Caco-2 (cell line): ENCODE measurements around the gene GRIK4. TPM values are rescaled to one million over a fixed set of nuclear protein-coding genes. Genes with fewer than 3 reads are reported as not detected.

Experiments
- BruUV-seq: library from RNA; stranded (reverse); fragments of 400-500 nt; replicated peaks from 2 replicates; lab custom pipeline; 2021; lab: Mats Ljungman, UMichigan
- CTCF ChIA-PET: fragments of 300-600 bp; sonication (Branson Sonifier 250); formaldehyde crosslinking; loops from one replicate; lab custom pipeline; 2022; ENCODE audit warnings: antibody characterized with exemption; lab: Charles Lee
- POLR2A ChIA-PET: fragments of 300-600 bp; sonication (Branson Sonifier 250); formaldehyde crosslinking; loops from one replicate; lab custom pipeline; 2022; ENCODE audit warnings: antibody characterized with exemption; lab: Charles Lee
- DNase-seq, 2 experiments: peaks; one replicate each; pipeline versions ENCODE4 v3.0.0 to v3.0.0-alpha.2; 2020 to 2022
- H3K27me3 ChIP-seq: replicated peaks from 2 replicates; pipeline ENCODE4 v1.6.0; 2011; ENCODE audit warnings: low read length; ENCODE audit not compliant: control insufficient read depth, insufficient read depth
- H3K36me3 ChIP-seq: 2 replicates; pipeline ENCODE4 v1.5.1; 2011; ENCODE audit warnings: low read length; ENCODE audit not compliant: control insufficient read depth, insufficient read depth
- H3K4me1 ChIP-seq: fragments of 250-450 bp; sonication (Bioruptor Pico); 2 replicates; pipeline ENCODE4 v1.5.1; 2020; ENCODE audit warnings: mild to moderate bottlenecking
- H3K4me3 ChIP-seq: 2 replicates; pipeline ENCODE4 v1.5.1; 2011; ENCODE audit warnings: low read depth, mild to moderate bottlenecking, control low read depth, low read length
- H3K9me3 ChIP-seq: fragments of 250-450 bp; sonication (Bioruptor Pico); 2 replicates; pipeline ENCODE4 v1.5.1; 2020; ENCODE audit warnings: mild to moderate bottlenecking, moderate library complexity
- H3K27ac Mint-ChIP-seq: one replicate; pipeline ENCODE4 v1.8.0; 2022; ENCODE audit warnings: mixed read lengths; ENCODE audit not compliant: unreplicated experiment
- H3K27me3 Mint-ChIP-seq: one replicate; pipeline ENCODE4 v1.8.0; 2022; ENCODE audit warnings: mixed read lengths; ENCODE audit not compliant: insufficient read depth, unreplicated experiment
- H3K36me3 Mint-ChIP-seq: one replicate; pipeline ENCODE4 v1.8.0; 2022; ENCODE audit warnings: mild to moderate bottlenecking, mixed read lengths; ENCODE audit not compliant: insufficient read depth, unreplicated experiment
- H3K4me1 Mint-ChIP-seq: one replicate; pipeline ENCODE4 v1.8.0; 2022; ENCODE audit warnings: low read depth, mixed read lengths; ENCODE audit not compliant: unreplicated experiment
- H3K4me3 Mint-ChIP-seq: one replicate; pipeline ENCODE4 v1.8.0; 2022; ENCODE audit warnings: mild to moderate bottlenecking, moderate library complexity, mixed read lengths; ENCODE audit not compliant: unreplicated experiment
- H3K9me3 Mint-ChIP-seq: one replicate; pipeline ENCODE4 v1.8.0; 2022; ENCODE audit warnings: mixed read lengths; ENCODE audit not compliant: unreplicated experiment
- intact Hi-C: fragments of 100-400 bp; cut with micrococcal nuclease; formaldehyde crosslinking; loops from one replicate; pipeline ENCODE4 v1.10.0; 2022; ENCODE audit not compliant: unreplicated experiment
- total RNA-seq: library from RNA; stranded (reverse); gene quantifications from 2 replicates; pipeline ENCODE4 v1.2.3, GENCODE V29; 2022
- TF ChIP-seq, protein P1 (sequence below), 2 experiments: fragments of 200-600 bp in 1 of 2; IDR thresholded peaks; 1 replicate in 1 of 2; 2 replicates in 1 of 2; pipeline versions ENCODE4 v1.5.1 to v1.8.0; 2011 to 2022; ENCODE audit warnings: antibody characterized with exemption in 1 of 2, control low read depth in 1 of 2, inconsistent platforms in 1 of 2, low read depth in 1 of 2, low read length in 1 of 2, mild to moderate bottlenecking in 1 of 2, moderate library complexity in 1 of 2; ENCODE audit not compliant: insufficient read depth in 1 of 2, severe bottlenecking in 1 of 2, unreplicated experiment in 1 of 2

Gene GRIK4
- total RNA-seq, 1 experiment from 2014 or later = 2.0 TPM

DNA sequence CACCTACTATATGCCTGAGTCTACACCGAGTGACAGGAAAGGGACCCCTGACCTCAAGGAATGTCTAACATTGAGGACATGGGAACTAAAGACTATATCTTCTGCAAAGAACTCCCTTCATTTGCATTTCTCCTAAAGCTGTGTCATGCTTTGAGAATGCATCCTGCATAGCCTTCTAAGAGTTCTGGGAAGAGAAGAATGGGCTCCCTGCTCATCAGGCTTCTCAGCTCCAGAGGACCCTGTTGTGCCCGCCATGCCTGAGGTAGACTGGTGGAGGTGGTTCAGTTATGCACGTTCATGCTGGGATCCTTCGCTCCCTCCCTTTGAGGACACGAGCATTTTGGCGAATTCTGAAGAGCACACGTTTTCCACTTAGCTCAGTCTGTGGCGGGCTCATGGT lies 63.3 kb downstream of the GRIK4 start:
- ChIA-PET CTCF (no interaction called here), POLR2A (no interaction called here)
- Mint-ChIP-seq H3K9me3 (no peaks in the 10 kb centered on the region), H3K4me1 (no peaks in the 10 kb centered on the region), H3K27ac (no peak overlapping the region), H3K27me3 (peaks cover 6% of the 10 kb centered on the region), H3K4me3 (no peak overlapping the region), H3K36me3 (no peaks in the 10 kb centered on the region)
- no peaks in the 10 kb centered on the region for H3K9me3 ChIP-seq
- no peak overlapping the region for H3K4me3 ChIP-seq
- TF ChIP-seq, protein P1, sequence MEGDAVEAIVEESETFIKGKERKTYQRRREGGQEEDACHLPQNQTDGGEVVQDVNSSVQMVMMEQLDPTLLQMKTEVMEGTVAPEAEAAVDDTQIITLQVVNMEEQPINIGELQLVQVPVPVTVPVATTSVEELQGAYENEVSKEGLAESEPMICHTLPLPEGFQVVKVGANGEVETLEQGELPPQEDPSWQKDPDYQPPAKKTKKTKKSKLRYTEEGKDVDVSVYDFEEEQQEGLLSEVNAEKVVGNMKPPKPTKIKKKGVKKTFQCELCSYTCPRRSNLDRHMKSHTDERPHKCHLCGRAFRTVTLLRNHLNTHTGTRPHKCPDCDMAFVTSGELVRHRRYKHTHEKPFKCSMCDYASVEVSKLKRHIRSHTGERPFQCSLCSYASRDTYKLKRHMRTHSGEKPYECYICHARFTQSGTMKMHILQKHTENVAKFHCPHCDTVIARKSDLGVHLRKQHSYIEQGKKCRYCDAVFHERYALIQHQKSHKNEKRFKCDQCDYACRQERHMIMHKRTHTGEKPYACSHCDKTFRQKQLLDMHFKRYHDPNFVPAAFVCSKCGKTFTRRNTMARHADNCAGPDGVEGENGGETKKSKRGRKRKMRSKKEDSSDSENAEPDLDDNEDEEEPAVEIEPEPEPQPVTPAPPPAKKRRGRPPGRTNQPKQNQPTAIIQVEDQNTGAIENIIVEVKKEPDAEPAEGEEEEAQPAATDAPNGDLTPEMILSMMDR (IDR thresholded peaks at IDR 0.05; ENCODE audit: insufficient read depth in 1 of 2, low read depth in 1 of 2, low read length in 1 of 2, severe bottlenecking in 1 of 2, unreplicated experiment in 1 of 2) = no peak
- H3K27me3 ChIP-seq = no peaks in the 10 kb centered on the region
- no peaks in the 10 kb centered on the region for H3K4me1 ChIP-seq
- intact Hi-C loops = no loop called here
- no TSS peak for BruUV-seq
- no peaks in the 10 kb centered on the region for H3K36me3 ChIP-seq
- DNase-seq = no peak

DNA sequence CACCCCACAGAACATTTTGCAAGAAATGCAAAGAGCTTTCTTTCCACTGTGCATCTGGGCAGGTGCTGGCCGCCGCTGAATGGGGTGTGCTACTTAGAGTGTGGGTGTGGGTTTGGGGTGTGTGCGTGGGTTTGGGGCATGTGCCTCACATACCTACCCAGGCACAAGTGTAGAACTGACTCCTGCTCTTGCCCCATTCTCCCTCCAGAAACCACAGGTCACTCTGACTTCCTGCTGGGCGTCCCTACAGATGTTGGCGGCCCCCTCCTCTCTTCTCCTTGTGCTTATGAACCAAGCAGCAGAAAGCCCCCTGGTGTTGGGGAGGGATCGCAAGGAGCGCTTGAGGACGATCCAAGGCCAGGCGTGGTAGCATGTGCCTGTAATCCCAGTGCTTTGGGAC lies 63.9 kb downstream of the GRIK4 start:
- no peak overlapping the region for H3K4me3 Mint-ChIP-seq
- Histone ChIP-seq H3K4me3 (no peak overlapping the region), H3K4me1 (no peaks in the 10 kb centered on the region), H3K36me3 (no peaks in the 10 kb centered on the region), H3K27me3 (no peaks in the 10 kb centered on the region), H3K9me3 (no peaks in the 10 kb centered on the region)
- H3K27ac Mint-ChIP-seq = no peak overlapping the region
- no peaks in the 10 kb centered on the region for H3K4me1 Mint-ChIP-seq
- TF ChIP-seq, protein P1 (IDR thresholded peaks at IDR 0.05; ENCODE audit: insufficient read depth in 1 of 2, low read depth in 1 of 2, low read length in 1 of 2, severe bottlenecking in 1 of 2, unreplicated experiment in 1 of 2) = no peak
- no peaks in the 10 kb centered on the region for H3K9me3 Mint-ChIP-seq
- intact Hi-C loops = no loop called here
- ChIA-PET POLR2A (no interaction called here), CTCF (no interaction called here)
- no peaks in the 10 kb centered on the region for H3K36me3 Mint-ChIP-seq
- DNase-seq = no peak
- no TSS peak for BruUV-seq
- H3K27me3 Mint-ChIP-seq = peaks cover 6% of the 10 kb centered on the region

DNA sequence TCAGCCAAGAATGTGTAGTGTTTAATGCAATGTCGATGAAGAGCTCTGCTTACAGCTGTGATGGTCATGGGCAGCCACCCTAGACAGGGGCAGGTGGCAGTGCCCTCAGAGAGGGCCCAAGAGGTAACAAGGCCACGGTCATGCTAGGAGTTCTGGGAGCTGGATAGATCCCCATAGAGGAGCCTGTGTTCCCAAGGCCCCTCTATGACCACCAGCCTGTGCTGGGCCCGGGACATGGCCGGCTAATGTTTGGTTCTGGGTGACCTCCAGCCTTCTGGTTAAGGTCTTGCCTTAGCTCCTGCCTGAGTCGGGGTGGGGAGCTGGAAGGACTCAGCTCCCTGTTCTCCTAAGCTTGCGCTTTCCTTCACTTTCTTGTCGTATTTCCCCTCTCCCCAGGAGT lies 65.1 kb downstream of the GRIK4 start:
- Histone ChIP-seq H3K4me1 (no peaks in the 10 kb centered on the region), H3K36me3 (no peaks in the 10 kb centered on the region), H3K27me3 (no peaks in the 10 kb centered on the region), H3K4me3 (no peak overlapping the region), H3K9me3 (no peaks in the 10 kb centered on the region)
- ChIA-PET CTCF (no interaction called here), POLR2A (no interaction called here)
- no peaks in the 10 kb centered on the region for H3K36me3 Mint-ChIP-seq
- no peaks in the 10 kb centered on the region for H3K4me1 Mint-ChIP-seq
- peaks cover 6% of the 10 kb centered on the region for H3K27me3 Mint-ChIP-seq
- TF ChIP-seq, protein P1 (IDR thresholded peaks at IDR 0.05; ENCODE audit: insufficient read depth in 1 of 2, low read depth in 1 of 2, low read length in 1 of 2, severe bottlenecking in 1 of 2, unreplicated experiment in 1 of 2) = no peak
- no peak overlapping the region for H3K4me3 Mint-ChIP-seq
- H3K27ac Mint-ChIP-seq = no peak overlapping the region
- BruUV-seq = no TSS peak
- intact Hi-C loops = no loop called here
- no peaks in the 10 kb centered on the region for H3K9me3 Mint-ChIP-seq
- DNase-seq = no peak
